GM18511 (cell line): ENCODE measurements around the gene LRP3.

Experiments
- ATAC-seq: cut with Tn5 transposase; IDR thresholded peaks from one replicate; pipeline ENCODE4 v1.9.1; 2021; ENCODE audit warnings: mild to moderate bottlenecking, moderate library complexity; ENCODE audit not compliant: unreplicated experiment

The LRP3 gene

GRCh38 chr19:33235269-33235995 is 41.3 kb downstream of the LRP3 start:
- peak; percentile 99 for ATAC-seq

- ATAC-seq: no peak
These were observed 41.8 kb downstream of the LRP3 start for GRCh38 chr19:33235996-33236350.

- no peak for ATAC-seq
These were observed 42.7 kb downstream of the LRP3 start for GRCh38 chr19:33236696-33237390.

- ATAC-seq: no peak
These were observed 44.5 kb downstream of the LRP3 start for GRCh38 chr19:33238481-33239149.

- ATAC-seq: no peak
These were observed 45.3 kb downstream of the LRP3 start for GRCh38 chr19:33239223-33239975.

- ATAC-seq: no peak
These were observed 46.1 kb downstream of the LRP3 start for GRCh38 chr19:33240181-33240771.

GRCh38 chr19:33241091-33241529 is 47.0 kb downstream of the LRP3 start:
- no peak for ATAC-seq

GRCh38 chr19:33241530-33242101 is 47.5 kb downstream of the LRP3 start:
- ATAC-seq: no peak

GRCh38 chr19:33242131-33242530 is 48.0 kb downstream of the LRP3 start:
- no peak for ATAC-seq

GRCh38 chr19:33242911-33243310 is 48.8 kb downstream of the LRP3 start:
- ATAC-seq: no peak

- no peak for ATAC-seq
These were observed 52.0 kb downstream of the LRP3 start for GRCh38 chr19:33245948-33246708.

- ATAC-seq: no peak
These were observed 52.7 kb downstream of the LRP3 start for GRCh38 chr19:33246709-33247440.

GRCh38 chr19:33247441-33247819 is 53.3 kb downstream of the LRP3 start:
- ATAC-seq: no peak

GRCh38 chr19:33248104-33248503 is 54.0 kb downstream of the LRP3 start:
- ATAC-seq: no peak

- no peak for ATAC-seq
These were observed 54.4 kb downstream of the LRP3 start for GRCh38 chr19:33248553-33248953.

- no peak for ATAC-seq
These were observed 55.0 kb downstream of the LRP3 start for GRCh38 chr19:33248954-33249613.

- no peak for ATAC-seq
These were observed 55.7 kb downstream of the LRP3 start for GRCh38 chr19:33249740-33250366.

- ATAC-seq: no peak
These were observed 56.4 kb downstream of the LRP3 start for GRCh38 chr19:33250500-33250899.
